Hippocampal formation (tissue), 2 donors: ENCODE results near the gene CLDN34.

Source experiments
- DNase-seq, 2 donors: peaks; one replicate each; lab custom pipeline; 2025; lab: John Stamatoyannopoulos, UW

Gene CLDN34

DNA sequence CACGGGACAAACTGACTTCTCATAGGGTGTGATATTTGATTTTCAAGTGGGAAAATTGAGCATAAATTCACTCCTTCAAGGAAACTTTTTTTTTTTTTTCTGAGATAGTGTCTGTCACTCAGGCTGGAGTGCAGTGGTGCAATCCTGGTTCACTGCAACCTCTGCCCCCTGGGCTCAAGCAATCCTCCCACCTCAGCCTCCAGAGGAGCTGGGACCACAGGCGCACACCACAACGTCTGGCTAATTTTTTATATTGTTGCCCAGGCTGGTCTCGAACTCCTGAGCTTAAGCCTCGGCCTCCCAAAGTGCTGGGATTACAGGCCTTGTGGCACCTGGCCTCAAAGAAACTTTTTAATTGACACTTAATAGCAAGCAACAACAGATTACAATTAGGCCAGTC lies 13.8 kb downstream of the CLDN34 start:
- no peak for DNase-seq

DNA sequence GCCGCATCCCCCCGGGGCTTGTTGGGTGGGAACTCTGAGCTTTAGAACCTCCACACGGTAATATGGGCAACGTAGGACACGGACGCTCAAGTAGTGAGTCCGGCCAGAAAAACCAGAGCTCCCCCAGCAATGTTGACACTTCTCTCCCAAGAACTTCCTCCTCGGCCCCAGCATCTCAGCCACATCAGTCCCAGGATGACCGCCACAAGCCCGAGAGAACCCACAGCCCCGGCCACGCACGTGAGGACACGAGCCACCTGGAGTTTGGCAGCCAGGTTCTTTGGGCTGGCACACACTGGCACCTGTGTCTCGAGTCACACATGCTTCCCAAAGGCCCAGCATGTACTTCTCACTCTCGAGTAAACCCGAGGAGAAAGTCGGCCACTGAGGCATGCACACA lies 16.3 kb downstream of the CLDN34 start:
- no peak for DNase-seq

DNA sequence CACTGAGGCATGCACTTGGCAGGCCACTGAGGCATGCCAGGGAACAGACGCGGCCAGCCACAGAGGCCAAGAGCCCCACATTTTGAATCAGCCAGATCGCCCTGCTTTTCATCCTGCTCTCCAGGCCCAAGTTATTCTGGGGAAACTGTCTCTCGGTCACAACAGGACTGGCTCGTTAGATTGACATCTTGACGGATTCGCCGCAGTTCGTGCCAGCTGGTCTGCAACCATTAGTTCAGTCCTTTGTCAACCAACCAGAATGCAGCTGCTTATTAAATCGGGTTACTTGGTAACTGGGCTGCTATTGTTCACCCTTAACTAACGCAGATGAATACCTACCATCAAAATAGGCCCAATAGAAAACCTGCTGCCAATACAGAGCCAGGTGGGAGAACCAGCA lies 16.7 kb downstream of the CLDN34 start:
- no peak for DNase-seq

DNA sequence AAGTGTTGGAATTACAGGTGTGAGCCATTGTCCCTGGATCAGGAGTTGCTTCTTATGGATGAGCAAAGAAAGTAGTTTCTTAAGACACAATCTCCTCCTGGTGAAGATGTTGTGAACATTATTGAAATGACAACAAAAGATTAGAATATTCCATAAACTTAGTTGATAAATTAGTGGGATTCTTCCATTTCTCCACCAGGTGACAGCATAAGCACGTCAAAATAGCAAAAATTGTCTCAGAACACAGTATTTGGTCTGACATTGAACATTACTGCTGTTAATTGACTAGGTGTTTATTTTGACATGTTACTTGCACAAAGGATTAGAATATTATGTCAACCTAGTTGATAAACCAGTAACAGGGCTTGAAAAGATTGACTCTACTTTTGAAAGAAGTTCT lies 21.6 kb downstream of the CLDN34 start:
- DNase-seq, result no peak

DNA sequence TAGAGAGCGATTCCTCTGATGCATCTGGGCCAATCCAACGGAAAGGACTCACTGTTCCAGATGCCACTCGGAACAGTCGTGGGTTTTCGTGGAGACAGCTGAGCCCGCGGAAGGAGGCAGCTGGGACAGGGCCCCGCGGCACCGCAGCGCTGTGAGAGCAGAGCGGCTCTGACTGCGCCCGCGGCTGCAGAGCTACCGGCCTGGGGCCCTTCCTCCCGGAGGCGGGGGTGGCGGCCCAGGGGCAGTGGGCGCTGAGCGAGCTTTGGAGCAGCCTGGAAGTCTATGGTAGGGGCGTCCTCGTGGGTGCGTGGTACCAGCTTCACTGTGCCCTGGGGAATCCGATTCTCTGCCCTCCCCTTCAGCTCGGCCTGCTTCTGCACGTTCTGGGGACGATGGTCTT lies 24.9 kb downstream of the CLDN34 start:
- DNase-seq, result no peak

DNA sequence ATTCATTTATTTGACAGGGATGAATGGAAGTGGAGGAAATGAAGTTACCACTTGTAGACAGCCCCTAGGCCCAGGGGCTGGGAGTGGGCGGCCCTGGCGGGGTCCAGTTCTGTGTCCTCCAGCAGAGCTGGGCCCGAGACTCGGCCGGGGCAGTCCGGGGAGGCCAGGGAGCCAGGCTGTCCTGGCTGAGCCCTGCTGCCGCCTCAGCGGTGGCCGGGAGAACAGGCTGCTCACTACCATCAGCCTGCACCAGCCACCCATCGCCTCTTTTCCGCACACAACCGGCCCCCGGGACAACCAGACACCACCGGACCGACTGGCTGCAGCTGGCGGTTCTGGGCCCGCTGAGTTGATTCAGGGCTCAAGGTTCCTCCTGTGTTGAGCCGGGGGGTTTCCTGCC lies 25.6 kb downstream of the CLDN34 start:
- no peak for DNase-seq

DNA sequence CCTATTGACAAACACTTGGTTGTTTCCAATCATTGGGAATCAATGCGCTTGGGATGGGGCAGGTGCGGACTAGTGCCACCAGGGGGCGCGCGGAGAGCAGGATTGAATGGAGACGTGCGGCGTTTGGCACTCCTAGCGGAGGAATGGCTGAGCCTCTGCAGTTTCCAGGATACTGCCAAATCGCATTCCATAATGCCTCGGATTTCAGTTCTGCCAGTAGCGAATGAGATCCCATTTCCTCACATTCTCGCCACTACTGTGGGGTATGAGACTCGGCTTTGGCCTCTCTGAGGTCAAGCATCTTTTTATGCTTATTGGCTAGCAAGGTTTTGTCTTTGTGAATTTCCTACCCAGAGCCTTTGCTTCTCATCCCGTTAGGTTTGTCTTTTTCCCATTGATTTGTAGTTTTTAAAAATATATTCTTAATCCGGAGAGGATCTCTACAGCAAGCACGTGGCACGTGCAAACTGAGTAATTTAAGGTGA lies 28.7 kb downstream of the CLDN34 start:
- peak; percentile 54 to 65 for DNase-seq

DNA sequence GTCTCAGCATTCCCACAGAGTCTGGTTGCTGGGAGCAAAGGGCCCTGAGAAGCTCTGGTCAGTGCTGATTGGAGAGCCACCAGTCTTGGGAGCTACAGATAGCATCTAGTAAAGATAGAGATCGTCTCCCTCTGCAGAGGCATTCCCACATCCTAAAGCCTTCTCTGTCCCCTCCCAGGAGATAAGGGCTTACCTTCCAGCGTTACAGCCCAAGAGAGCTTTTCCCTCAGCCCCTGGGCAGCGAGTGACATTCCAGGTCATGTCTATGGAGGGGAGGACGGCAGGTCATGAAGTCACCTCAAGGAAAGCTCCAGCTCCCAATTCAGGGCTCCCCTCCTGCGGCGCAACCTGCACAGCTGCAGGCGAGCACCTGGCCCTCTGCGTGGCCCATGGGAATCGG lies 29.9 kb downstream of the CLDN34 start:
- DNase-seq, result no peak

DNA sequence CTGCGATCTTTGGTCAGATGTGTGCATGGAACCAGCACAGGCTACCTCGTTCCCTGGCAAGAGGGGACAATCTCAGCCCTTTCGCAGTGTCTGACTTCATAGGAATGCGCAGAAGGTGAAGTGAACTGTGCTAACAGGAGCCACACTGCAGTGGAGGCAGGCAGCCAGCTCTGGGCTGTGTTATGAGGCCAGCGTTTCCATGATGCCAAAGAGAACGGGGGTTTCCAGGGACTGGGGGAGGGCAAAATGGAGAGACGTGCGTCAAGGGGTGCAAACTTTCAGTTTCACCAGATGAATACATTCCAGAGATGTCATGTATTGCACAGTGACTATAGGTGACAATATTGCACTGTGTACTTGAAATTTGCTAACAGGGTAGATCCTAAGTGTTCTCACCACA lies 30.4 kb downstream of the CLDN34 start:
- no peak for DNase-seq

DNA sequence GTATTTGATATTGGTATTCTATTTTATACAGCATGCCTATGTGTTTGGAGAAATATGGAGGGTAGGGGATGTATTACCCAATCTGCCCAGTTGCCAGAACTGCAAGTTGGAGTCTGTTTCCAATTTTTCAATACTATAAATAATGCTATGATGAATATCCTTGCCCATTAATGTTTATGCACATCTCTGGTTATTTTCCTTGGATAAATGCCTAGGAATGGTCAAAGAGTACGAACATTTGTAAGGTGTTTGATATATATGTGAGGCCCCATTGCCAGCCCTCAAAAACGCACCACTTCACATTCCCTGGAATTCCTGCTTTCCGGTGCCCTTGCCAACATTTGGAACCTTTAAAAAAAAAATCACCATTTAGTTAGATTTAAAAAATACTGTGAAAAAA lies 34.3 kb downstream of the CLDN34 start:
- no peak for DNase-seq

DNA sequence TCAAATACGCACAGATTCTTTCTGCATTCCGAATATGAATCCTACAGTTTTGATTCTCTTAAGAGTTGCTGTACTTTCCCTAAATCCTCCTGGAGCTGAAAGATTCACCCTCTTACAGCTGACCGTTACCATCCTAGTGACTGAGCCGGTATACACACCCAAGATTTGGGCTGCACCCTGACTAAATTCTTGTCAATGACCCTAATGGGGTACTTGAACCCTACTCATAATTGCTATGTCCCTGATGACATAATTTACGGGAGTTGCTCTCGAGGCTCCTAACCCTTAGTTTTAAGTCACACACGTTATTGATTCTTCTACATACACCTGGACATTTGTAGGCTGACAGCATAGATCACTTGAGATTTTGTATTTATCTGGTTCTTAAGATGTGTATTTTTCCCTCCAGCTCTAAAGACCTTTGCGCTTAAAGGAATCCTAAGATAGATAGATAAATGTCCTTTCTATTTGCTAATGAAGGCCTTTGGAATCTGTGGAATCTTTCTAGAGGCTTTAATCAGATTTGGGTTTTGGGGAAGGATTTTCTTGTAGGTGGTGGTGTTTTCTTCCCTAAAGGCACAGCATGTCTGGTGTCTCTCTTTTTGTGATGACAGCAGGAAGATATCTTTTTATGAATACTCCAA lies 37.8 kb downstream of the CLDN34 start:
- DNase-seq, result no peak

DNA sequence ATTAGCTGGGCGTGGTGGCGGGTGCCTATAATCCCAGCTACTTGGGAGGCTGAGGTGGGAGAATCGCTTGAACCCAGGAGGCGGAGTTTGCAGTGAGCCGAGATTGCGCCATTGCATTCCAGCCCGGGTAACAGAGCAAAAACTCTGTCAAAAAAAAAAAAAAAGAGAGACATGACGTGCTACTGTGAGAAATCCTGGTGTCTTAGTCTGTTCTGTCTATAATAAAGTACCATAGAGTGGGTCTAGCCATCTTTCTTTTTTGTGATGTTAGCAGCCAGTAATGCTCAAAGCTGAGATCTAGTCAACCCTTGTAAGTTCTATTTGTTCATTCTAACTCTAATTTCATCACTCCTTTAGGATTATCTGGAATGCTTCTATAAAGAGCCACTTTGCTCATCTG lies 38.9 kb downstream of the CLDN34 start:
- no peak for DNase-seq

DNA sequence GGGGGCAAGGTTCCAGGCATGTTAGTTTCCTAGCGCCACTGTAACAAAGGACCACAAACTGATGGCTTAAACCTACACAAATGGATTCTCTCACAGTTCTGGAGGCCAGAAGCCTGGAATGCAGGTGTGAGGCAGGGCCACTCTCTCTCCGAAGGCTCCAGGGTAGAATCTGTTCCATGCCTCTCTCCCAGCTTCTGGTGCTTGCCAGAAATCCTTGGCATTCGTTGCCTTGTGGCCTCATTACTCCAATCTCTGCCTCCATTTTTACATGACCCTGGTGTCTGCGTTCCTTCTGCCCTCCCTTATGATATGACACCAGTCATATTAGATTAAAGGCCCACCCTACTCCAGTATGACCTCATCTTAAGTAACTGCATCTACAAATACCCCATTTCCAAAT lies 39.6 kb downstream of the CLDN34 start:
- no peak for DNase-seq

DNA sequence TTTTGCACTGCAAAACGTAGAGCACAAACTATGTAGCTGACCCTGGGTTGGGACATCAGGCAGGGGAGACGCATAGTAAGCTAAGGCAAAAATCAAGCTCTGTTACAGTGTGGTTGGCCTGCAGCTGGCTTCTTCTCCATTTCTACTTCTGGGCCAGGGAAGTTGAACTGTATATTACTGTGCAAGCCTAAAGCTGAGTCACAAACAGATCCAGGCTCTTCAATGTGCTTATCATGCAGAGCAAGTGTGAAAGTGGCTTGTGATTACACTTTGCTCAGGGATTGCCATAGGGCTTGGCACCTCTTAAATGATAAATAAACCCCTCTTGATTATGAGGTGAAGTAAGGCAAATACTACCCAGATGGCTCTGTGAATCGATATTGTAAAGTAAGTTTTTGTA lies 40.5 kb downstream of the CLDN34 start:
- no peak for DNase-seq

DNA sequence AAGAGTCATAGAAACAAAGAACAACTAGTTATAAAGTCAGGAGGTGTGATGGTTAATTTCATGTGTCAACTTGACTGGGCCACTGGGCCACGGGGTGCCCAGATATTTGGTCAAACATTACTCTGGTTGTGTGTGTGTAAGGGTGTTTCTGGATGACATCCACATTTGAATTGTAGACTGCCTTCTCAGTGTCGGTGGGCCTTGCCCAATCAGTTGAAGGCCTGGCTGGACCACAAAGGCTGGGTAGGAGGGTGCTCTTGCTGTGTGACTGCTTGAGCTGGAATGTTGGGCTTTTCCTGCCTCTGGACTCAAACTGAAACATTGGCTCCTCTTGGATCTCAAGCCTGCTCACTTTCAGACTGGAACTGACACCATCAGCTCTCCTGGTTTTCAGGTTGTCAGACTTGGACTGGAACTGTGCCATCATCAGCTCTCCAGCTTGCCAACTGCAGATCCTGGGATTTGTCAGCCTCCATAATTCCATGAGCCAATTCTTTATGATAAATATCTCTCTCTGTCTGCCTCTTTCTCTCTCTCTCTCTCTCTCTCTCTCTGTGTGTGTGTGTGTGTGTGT lies 41.4 kb downstream of the CLDN34 start:
- DNase-seq, result no peak

DNA sequence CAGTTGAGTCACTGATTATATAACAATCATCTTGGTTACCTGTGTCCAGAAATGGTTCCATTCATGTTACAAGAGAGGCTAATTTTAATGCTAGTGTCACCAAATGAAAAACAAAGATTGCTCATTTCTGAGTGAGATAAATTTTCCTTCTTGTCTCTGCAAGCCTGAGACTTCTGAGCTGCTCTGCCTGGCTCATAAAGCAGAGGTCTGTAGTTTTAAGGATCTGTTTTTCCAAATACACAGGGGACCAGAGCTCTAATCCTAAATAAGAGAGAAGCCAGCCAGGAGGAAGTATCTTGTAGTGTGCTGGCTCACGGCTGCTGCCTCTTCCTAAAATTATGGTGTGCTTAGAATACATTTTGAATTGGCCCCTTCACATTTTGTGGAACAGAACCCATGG lies 42.6 kb downstream of the CLDN34 start:
- no peak for DNase-seq

DNA sequence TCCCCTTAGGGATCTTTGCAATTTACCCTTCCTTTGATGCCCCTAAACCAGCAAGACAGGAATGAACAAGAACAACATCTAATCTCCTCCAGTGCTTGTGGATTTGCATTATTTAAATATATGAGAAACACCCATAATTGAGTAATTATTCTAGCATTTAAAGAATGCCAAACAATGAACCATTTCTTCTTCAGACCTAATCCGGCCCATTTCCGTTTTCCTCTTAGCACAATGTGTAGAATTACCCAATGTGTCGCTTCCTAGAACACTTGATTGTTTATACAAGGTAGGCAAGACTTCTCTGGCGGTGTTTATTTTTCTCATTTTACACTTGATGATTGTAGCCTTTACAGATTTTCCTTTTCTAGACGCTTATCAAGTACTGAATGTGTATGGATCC lies 43.5 kb downstream of the CLDN34 start:
- no peak for DNase-seq

DNA sequence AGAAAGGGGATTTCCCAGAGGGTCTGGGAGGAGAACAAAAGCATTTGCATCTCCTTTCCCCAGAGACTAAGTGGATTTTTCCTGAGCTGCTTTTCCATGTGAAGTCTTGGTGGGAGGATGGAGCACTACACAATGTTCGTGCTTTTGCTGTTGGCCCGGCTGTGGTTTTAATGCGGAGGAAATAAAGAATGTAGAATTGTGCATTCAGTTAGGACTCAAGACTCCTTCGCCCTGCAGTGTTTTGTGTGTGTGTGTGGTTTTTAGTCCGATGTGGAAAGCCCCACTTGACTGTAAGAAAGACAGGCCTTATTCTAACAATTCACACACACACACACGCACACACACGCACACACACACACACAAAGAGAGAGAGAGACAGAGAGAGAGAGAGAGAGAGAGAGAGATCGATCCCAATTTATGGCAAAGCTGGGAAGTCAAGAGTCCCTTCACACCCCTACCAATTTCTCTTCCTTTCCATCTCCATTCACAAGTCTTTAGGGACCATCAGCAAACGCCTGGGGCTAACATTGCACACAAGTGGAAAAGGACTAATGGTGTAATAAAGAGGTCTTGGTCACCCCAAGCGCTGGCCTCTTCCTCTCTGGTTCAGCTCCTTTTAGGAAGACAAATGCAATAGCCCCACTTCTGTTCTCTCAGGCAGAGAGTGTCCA lies 44.2 kb downstream of the CLDN34 start:
- DNase-seq, result no peak

DNA sequence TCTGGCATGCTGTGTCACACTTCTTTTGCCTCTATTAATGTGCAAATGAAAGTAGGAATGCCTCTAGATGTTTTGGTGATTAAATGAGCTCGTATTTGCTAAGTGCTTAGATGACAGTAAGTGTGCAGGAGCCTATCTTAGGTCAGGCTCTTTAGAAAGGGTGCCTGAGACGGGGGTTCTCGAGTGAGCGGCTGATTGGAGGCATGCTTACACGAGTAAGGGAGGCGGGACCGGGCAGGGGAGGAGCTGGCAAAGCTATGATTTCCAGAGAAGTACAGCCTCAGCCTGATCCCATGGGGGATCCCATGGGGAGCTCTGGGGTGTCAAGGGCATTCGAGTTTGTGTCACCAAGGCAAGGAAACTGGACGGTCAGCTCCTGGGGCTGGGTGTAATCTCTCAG lies 44.8 kb downstream of the CLDN34 start:
- no peak for DNase-seq

DNA sequence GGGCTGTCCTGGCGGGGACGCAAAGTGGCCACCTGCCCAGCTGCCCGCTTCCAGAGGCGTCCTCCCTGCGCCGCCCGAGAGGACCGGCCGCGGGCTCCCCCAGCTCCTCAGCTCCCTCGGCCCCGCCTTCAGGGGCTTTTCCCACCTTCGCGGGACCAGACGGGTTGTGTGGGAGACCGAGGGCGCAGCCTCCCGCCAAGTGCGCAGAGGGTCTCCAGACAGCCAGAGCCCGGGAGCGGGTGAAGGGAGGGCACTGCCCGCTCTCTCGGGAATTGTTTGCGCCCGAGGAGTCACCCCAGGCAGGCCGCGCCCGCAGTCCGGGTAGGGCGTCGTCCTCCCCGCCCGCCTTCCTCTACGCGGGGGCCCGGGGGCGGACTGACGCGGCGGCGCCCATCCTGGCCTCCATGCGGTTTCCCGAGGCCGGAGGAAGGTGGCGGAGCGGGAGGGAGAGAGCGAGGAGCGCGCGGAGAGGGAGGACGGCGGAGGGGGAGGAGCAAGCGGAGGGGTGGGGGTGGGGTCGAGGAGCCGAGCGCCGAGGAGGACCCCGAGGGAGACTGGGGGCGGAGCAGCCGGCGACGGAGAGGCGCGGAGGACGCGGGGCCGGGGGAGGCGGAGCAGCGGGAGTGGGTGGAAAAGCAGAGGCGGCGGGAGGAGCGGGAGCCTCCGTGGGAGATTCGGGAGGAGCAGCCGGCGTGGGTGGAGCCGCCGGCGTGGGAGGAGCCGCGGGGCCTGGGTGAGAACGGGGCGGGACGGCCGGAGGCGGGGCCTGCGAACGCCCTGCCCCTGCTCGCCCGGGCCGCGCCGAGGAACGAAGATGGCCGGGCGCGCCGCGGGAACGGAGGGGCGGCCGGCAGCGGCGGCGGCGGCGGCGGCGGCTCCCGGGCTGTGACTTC lies 47.5 kb downstream of the CLDN34 start:
- peak; percentile 65 to 79 for DNase-seq

DNA sequence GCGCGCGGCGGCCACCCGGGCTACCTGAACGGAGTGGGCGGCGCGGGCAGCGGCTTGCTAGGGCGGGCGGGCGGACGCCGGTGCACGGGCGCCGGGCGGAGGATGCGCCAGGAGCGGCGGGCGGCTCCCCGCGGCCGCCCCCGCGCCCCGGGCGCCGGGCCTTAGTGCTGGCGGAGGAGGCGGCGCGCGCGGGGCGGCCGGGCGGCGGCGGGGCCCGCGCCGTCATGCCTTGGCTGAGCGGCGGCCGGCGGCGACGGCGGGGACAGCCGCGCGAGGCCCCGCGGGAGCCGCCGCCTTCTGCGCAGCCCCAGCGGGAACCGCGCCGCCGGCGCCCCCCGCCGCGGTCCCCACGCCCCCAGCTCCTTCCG lies 48.2 kb downstream of the CLDN34 start:
- DNase-seq, result no peak

DNA sequence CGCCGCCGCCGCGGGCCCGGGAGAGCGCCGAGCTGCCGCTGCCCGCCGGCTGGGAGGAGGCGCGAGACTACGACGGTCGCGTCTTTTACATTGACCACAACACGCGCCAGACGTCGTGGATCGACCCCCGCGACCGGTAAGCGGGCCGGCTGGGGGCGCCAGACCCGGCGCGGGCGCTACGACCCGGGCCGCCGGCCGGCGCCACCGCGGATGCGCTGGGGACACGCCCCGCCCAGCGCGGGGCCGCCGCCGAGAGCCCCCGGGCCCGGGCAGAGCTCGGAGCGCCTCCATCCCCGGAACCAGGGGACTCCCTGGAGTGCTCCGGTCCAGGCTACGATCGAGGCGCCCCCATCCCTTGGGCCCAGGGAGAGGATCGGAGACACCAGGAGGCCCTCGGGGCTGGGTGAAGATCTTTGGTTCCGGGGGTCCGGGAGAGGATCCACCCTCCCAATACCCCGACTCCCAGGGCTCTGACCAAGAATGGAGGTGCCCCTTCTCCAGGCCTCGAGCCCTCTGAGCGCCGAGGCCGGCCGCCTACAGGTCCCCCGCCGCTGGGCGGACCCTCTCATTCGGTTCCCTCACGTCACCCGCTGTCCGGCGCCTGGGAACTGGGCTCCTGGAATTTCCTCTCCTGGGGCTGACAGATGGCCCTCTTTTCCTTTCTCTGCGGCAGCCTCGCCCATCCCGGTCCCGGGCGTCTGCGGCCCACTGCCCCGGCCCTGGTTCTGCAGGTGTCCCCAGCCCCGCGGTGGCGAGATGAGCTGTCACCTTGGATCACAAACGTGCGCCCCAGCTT lies 48.8 kb downstream of the CLDN34 start:
- DNase-seq, result no peak
